Measurements from ENCODE around the gene PRKAR1B. TPM values are rescaled to one million over a fixed set of nuclear protein-coding genes. Genes with fewer than 3 reads are reported as not detected.

Gene PRKAR1B
- total RNA-seq, 2 donors from 2014 or later = 15.1 to 15.9 TPM

- TF ChIP-seq, protein P1, sequence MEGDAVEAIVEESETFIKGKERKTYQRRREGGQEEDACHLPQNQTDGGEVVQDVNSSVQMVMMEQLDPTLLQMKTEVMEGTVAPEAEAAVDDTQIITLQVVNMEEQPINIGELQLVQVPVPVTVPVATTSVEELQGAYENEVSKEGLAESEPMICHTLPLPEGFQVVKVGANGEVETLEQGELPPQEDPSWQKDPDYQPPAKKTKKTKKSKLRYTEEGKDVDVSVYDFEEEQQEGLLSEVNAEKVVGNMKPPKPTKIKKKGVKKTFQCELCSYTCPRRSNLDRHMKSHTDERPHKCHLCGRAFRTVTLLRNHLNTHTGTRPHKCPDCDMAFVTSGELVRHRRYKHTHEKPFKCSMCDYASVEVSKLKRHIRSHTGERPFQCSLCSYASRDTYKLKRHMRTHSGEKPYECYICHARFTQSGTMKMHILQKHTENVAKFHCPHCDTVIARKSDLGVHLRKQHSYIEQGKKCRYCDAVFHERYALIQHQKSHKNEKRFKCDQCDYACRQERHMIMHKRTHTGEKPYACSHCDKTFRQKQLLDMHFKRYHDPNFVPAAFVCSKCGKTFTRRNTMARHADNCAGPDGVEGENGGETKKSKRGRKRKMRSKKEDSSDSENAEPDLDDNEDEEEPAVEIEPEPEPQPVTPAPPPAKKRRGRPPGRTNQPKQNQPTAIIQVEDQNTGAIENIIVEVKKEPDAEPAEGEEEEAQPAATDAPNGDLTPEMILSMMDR (IDR thresholded peaks at IDR 0.05) = no peak
- no peaks in the 10 kb centered on the region for H3K9me3 ChIP-seq
- H3K4me3 ChIP-seq = no peak overlapping the region
- no peaks in the 10 kb centered on the region for H3K4me1 ChIP-seq
- H3K27ac ChIP-seq = no peak overlapping the region
- H3K27me3 ChIP-seq = no peaks in the 10 kb centered on the region
- DNase-seq (ENCODE audit: low spot score) = no peak
- H3K36me3 ChIP-seq = peaks cover 46% of the 10 kb centered on the region
These were observed 35.8 kb upstream of the PRKAR1B start for GRCh38 chr7:762885-763284.

GRCh38 chr7:761631-762030 lies 34.5 kb upstream of the PRKAR1B start:
- no peaks in the 10 kb centered on the region for H3K4me1 ChIP-seq
- no peaks in the 10 kb centered on the region for H3K27me3 ChIP-seq
- no peak for DNase-seq (ENCODE audit: low spot score)
- no peak overlapping the region for H3K27ac ChIP-seq
- H3K36me3 ChIP-seq = peaks cover 58% of the 10 kb centered on the region
- H3K4me3 ChIP-seq = no peak overlapping the region
- TF ChIP-seq, protein P1 (IDR thresholded peaks at IDR 0.05) = no peak
- no peaks in the 10 kb centered on the region for H3K9me3 ChIP-seq

DNA sequence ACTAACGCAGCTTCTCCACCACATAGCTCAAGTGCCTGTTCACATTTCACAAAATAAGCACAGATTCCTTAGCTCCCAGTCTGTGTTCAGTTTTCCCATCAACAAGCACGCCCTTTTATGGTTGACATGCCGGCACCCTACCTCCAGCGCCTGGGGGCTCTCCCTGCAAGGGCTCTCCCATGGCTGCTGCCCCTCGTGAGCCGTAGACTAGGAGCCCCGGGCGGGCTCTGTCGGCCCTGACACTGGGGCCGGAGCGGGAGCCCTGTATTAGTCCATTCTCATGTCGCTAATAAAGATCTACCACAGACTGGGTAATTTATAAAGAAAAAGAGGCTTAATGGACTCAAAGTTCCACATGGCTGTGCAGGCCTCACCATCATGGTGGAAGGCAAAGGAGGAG lies 34.0 kb upstream of the PRKAR1B start:
- Histone ChIP-seq H3K27ac (no peak overlapping the region), H3K9me3 (no peaks in the 10 kb centered on the region), H3K27me3 (no peaks in the 10 kb centered on the region), H3K4me1 (no peaks in the 10 kb centered on the region), H3K36me3 (peaks cover 58% of the 10 kb centered on the region), H3K4me3 (no peak overlapping the region)
- DNase-seq (ENCODE audit: low spot score) = no peak
- TF ChIP-seq, protein P1 (IDR thresholded peaks at IDR 0.05) = no peak

DNA sequence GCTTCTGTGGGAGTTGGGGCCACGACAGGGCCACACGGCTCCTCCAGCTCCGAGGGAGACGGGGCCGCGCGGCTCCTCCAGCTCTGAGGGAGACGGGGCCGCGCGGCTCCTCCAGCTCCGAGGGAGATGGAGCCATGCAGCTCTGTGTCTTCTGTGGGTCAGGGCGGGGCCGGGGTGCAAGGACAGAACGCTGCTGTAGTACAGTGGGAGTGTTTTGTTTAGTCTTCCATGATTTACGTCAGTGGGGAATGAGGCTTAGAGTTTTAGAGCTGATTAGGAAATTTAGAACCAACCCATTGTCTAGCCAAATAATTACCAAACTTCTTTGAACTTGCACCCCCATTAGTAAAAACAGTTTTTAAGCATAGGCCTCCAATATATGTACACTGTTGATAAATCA lies 32.9 kb upstream of the PRKAR1B start:
- Histone ChIP-seq H3K4me3 (no peak overlapping the region), H3K27me3 (no peaks in the 10 kb centered on the region), H3K27ac (no peak overlapping the region), H3K36me3 (peaks cover 54% of the 10 kb centered on the region), H3K9me3 (no peaks in the 10 kb centered on the region), H3K4me1 (no peaks in the 10 kb centered on the region)
- no peak for DNase-seq (ENCODE audit: low spot score)
- TF ChIP-seq, protein P1 (IDR thresholded peaks at IDR 0.05) = no peak

- TF ChIP-seq, protein P1 (IDR thresholded peaks at IDR 0.05) = no peak
These were observed 32.5 kb upstream of the PRKAR1B start for GRCh38 chr7:759569-759968.

GRCh38 chr7:757741-758163 lies 30.7 kb upstream of the PRKAR1B start:
- TF ChIP-seq, protein P1 (IDR thresholded peaks at IDR 0.05) = no peak
- no peaks in the 10 kb centered on the region for H3K4me1 ChIP-seq
- no peak overlapping the region for H3K4me3 ChIP-seq
- DNase-seq (ENCODE audit: low spot score) = no peak
- no peaks in the 10 kb centered on the region for H3K27me3 ChIP-seq
- no peak overlapping the region for H3K27ac ChIP-seq
- peaks cover 51% of the 10 kb centered on the region for H3K36me3 ChIP-seq
- H3K9me3 ChIP-seq = no peaks in the 10 kb centered on the region

More at GRCh38 chr7:759569-759968, 32.5 kb upstream of the PRKAR1B start:
- DNase-seq (ENCODE audit: low spot score) = no peak
- H3K4me3 ChIP-seq = no peak overlapping the region
- no peaks in the 10 kb centered on the region for H3K4me1 ChIP-seq
- no peak overlapping the region for H3K27ac ChIP-seq
- peaks cover 54% of the 10 kb centered on the region for H3K36me3 ChIP-seq
- H3K27me3 ChIP-seq = no peaks in the 10 kb centered on the region
- H3K9me3 ChIP-seq = no peaks in the 10 kb centered on the region
